ENCODE measurements around the gene DPF3.

The DPF3 gene

DNA sequence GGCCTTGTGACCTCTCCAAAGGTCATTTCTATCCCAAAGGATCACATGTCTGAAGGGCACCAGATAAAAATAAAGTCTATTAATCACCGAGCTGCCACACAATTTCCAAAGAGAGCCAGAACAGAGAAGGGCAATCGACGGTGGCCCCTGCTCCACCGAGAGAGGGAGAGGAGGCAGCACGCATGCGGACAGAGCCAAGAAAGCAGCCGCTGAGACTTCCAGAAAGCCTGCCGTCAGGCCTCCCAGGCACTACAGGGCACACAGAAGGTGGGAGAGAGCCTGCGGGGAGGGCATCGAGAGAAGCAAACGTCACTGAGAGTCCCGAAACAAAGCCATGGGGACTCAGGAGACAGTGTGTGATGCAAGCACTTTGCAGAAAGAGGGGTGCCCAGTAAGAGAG lies 182.0 kb downstream of the DPF3 start:
- Histone ChIP-seq H3K27ac (ENCODE audit: low read depth, low read length) (no peak overlapping the region), H3K36me3 (ENCODE audit: low read length) (no peaks in the 10 kb centered on the region), H3K9me2 (replicated peaks; ENCODE audit: insufficient read depth, low read length) (no peaks in the 10 kb centered on the region), H4K20me1 (ENCODE audit: low read depth, low read length) (no peaks in the 10 kb centered on the region), H3K79me2 (ENCODE audit: insufficient read depth, low read length) (no peaks in the 10 kb centered on the region), H2AFZ (ENCODE audit: low read depth, low read length, severe bottlenecking) (no peak overlapping the region), H3F3A (ENCODE audit: insufficient read depth) (no peaks in the 10 kb centered on the region), H3K4me3 (ENCODE audit: insufficient read depth, low read length, poor library complexity, severe bottlenecking) (no peak overlapping the region), H3K9me3 (ENCODE audit: insufficient read depth, low read length) (no peaks in the 10 kb centered on the region), H3K27me3 (ENCODE audit: low read length) (no peaks in the 10 kb centered on the region), H3K9ac (ENCODE audit: low read length) (no peak overlapping the region), H3K4me2 (ENCODE audit: low read depth, low read length, poor library complexity, severe bottlenecking) (no peak overlapping the region)
- no peak for TF ChIP-seq EZH2phosphoT487 (conservative IDR thresholded peaks at IDR 0.05; ENCODE audit: low read length)
- TF ChIP-seq, protein P1, sequence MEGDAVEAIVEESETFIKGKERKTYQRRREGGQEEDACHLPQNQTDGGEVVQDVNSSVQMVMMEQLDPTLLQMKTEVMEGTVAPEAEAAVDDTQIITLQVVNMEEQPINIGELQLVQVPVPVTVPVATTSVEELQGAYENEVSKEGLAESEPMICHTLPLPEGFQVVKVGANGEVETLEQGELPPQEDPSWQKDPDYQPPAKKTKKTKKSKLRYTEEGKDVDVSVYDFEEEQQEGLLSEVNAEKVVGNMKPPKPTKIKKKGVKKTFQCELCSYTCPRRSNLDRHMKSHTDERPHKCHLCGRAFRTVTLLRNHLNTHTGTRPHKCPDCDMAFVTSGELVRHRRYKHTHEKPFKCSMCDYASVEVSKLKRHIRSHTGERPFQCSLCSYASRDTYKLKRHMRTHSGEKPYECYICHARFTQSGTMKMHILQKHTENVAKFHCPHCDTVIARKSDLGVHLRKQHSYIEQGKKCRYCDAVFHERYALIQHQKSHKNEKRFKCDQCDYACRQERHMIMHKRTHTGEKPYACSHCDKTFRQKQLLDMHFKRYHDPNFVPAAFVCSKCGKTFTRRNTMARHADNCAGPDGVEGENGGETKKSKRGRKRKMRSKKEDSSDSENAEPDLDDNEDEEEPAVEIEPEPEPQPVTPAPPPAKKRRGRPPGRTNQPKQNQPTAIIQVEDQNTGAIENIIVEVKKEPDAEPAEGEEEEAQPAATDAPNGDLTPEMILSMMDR (IDR thresholded peaks at IDR 0.05; ENCODE audit: insufficient read depth, low read length, poor library complexity, severe bottlenecking): no peak

DNA sequence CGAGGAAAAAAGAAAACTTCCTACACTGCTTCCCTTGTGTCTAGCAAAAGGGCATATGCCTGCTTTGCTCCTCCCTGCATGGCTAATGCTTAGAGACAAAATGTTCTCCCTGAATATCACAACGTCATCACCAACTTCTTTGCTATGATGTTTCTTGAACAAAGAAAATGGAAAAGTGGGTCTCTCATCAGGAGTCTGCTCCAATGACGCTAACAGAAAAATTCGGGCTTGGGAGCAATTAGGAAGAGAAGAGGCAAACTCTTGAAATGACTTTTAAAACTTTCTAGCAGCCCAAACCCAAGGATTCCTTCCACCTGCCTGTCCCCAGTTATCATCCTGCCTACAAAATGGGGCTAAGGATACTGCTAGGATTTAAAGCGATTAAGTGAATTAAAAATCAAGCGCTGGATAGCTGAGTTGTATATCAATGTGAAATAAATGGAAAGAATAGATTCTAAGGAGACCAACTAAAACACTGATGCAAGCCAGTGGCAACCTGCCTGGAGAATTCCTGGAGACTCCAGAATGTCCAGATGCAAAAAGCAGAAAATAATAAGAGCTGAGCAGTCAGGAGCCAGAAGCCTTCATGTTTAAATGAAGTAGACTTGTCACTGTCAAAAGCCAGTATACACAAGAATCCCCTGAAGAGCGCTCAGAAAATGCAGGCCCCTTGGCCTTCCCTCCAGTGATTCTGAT lies 183.8 kb downstream of the DPF3 start:
- Histone ChIP-seq H3K27ac (ENCODE audit: low read depth, low read length) (no peak overlapping the region), H3K4me3 (ENCODE audit: insufficient read depth, low read length, poor library complexity, severe bottlenecking) (no peak overlapping the region), H3K9me2 (replicated peaks; ENCODE audit: insufficient read depth, low read length) (no peaks in the 10 kb centered on the region), H3K79me2 (ENCODE audit: insufficient read depth, low read length) (no peaks in the 10 kb centered on the region), H4K20me1 (ENCODE audit: low read depth, low read length) (no peaks in the 10 kb centered on the region), H3K4me2 (ENCODE audit: low read depth, low read length, poor library complexity, severe bottlenecking) (no peak overlapping the region), H3K9me3 (ENCODE audit: insufficient read depth, low read length) (no peaks in the 10 kb centered on the region), H3K36me3 (ENCODE audit: low read length) (no peaks in the 10 kb centered on the region), H3K9ac (ENCODE audit: low read length) (no peak overlapping the region), H2AFZ (ENCODE audit: low read depth, low read length, severe bottlenecking) (no peak overlapping the region), H3K27me3 (ENCODE audit: low read length) (no peaks in the 10 kb centered on the region), H3F3A (ENCODE audit: insufficient read depth) (no peaks in the 10 kb centered on the region)
- TF ChIP-seq, protein P1 (IDR thresholded peaks at IDR 0.05; ENCODE audit: insufficient read depth, low read length, poor library complexity, severe bottlenecking): no peak
- no peak for TF ChIP-seq EZH2phosphoT487 (conservative IDR thresholded peaks at IDR 0.05; ENCODE audit: low read length)

GRCh38 chr14:72708708-72709475 lies 185.0 kb downstream of the DPF3 start:
- no peaks in the 10 kb centered on the region for H3K27me3 ChIP-seq (ENCODE audit: low read length)
- H3K9ac ChIP-seq (ENCODE audit: low read length): no peak overlapping the region
- H3K9me2 ChIP-seq (replicated peaks; ENCODE audit: insufficient read depth, low read length): no peaks in the 10 kb centered on the region
- H3K9me3 ChIP-seq (ENCODE audit: insufficient read depth, low read length): no peaks in the 10 kb centered on the region
- no peak overlapping the region for H3K27ac ChIP-seq (ENCODE audit: low read depth, low read length)
- no peaks in the 10 kb centered on the region for H3K36me3 ChIP-seq (ENCODE audit: low read length)
- H2AFZ ChIP-seq (ENCODE audit: low read depth, low read length, severe bottlenecking): no peak overlapping the region
- no peak for TF ChIP-seq EZH2phosphoT487 (conservative IDR thresholded peaks at IDR 0.05; ENCODE audit: low read length)
- TF ChIP-seq, protein P1 (IDR thresholded peaks at IDR 0.05; ENCODE audit: insufficient read depth, low read length, poor library complexity, severe bottlenecking): no peak
- H3F3A ChIP-seq (ENCODE audit: insufficient read depth): no peaks in the 10 kb centered on the region
- H3K4me3 ChIP-seq (ENCODE audit: insufficient read depth, low read length, poor library complexity, severe bottlenecking): no peak overlapping the region
- no peak overlapping the region for H3K4me2 ChIP-seq (ENCODE audit: low read depth, low read length, poor library complexity, severe bottlenecking)
- H4K20me1 ChIP-seq (ENCODE audit: low read depth, low read length): no peaks in the 10 kb centered on the region
- no peaks in the 10 kb centered on the region for H3K79me2 ChIP-seq (ENCODE audit: insufficient read depth, low read length)
